Keratinocyte (primary cell): ENCODE measurements around the gene NUTM2B. TPM values are rescaled to one million over a fixed set of nuclear protein-coding genes. Genes with fewer than 3 reads are reported as not detected.
"Not testable (repeated sequence)": the region's sequence is repeated elsewhere in the genome, so short reads cannot be mapped to it uniquely, and the experiment has no call there.

Experiments used
- DNase-seq: peaks from one replicate; pipeline ENCODE4 v3.0.0-alpha.2; 2011; ENCODE audit warnings: low read depth, missing footprints, low spot score
- FAIRE-seq: peaks from 2 replicates; lab custom pipeline; 2011; peaks lifted over from hg19 to GRCh38; lab: Jason Lieb, UNC
- H2AFZ ChIP-seq: 2 replicates; pipeline ENCODE4 v1.6.0; 2012; ENCODE audit warnings: low read length, control low read depth, inconsistent platforms; ENCODE audit not compliant: control insufficient read depth
- H3K27ac ChIP-seq: 2 replicates; pipeline ENCODE4 v1.5.1; 2011; ENCODE audit warnings: low read length; ENCODE audit not compliant: control insufficient read depth, insufficient read depth
- H3K27me3 ChIP-seq: 3 replicates; pipeline ENCODE4 v1.6.0; 2011; ENCODE audit warnings: low read length; ENCODE audit not compliant: control insufficient read depth, insufficient read depth; ENCODE audit errors: extremely low read depth
- H3K36me3 ChIP-seq, 2 experiments: 2 replicates in 1 of 2; 3 replicates in 1 of 2; pipeline ENCODE4 v1.5.1; 2011; ENCODE audit warnings: low read length in 2 of 2, mild to moderate bottlenecking in 1 of 2; ENCODE audit not compliant: control insufficient read depth in 2 of 2, insufficient read depth in 2 of 2; ENCODE audit errors: extremely low read depth in 1 of 2
- H3K4me1 ChIP-seq: 3 replicates; pipeline ENCODE4 v1.5.1; 2011; ENCODE audit warnings: low read length; ENCODE audit not compliant: control insufficient read depth, insufficient read depth; ENCODE audit errors: extremely low read depth
- H3K4me2 ChIP-seq: 3 replicates; pipeline ENCODE4 v1.6.0; 2011; ENCODE audit warnings: low read depth, low read length; ENCODE audit not compliant: control insufficient read depth, insufficient read depth; ENCODE audit errors: extremely low read depth
- H3K4me3 ChIP-seq, 3 experiments: fragments of 200-600 bp in 1 of 3; sonication (generic) in 1 of 3; 2 replicates in 2 of 3; 3 replicates in 1 of 3; pipeline ENCODE4 v1.5.1; 2011 to 2016; ENCODE audit warnings: low read length in 3 of 3, mild to moderate bottlenecking in 3 of 3, control low read depth in 2 of 3, inconsistent platforms in 1 of 3, low read depth in 1 of 3, mixed read lengths in 1 of 3, mixed run types in 1 of 3, moderate library complexity in 1 of 3; ENCODE audit not compliant: control insufficient read depth in 2 of 3, insufficient read depth in 2 of 3; ENCODE audit errors: extremely low read depth in 1 of 3
- H3K79me2 ChIP-seq: 2 replicates; pipeline ENCODE4 v1.6.0; 2012; ENCODE audit warnings: low read length; ENCODE audit not compliant: control insufficient read depth, insufficient read depth
- H3K9ac ChIP-seq: 3 replicates; pipeline ENCODE4 v1.6.0; 2011; ENCODE audit warnings: low read length; ENCODE audit not compliant: control insufficient read depth, insufficient read depth; ENCODE audit errors: extremely low read depth
- H3K9me1 ChIP-seq: 3 replicates; pipeline ENCODE4 v1.6.0; 2011; ENCODE audit warnings: low read length; ENCODE audit not compliant: control insufficient read depth, insufficient read depth; ENCODE audit errors: extremely low read depth
- H3K9me3 ChIP-seq: 2 replicates; pipeline ENCODE4 v1.5.1; 2012; ENCODE audit warnings: low read depth, low read length; ENCODE audit not compliant: control insufficient read depth
- H4K20me1 ChIP-seq: 3 replicates; pipeline ENCODE4 v1.6.0; 2011; ENCODE audit warnings: low read length; ENCODE audit not compliant: control insufficient read depth, insufficient read depth; ENCODE audit errors: extremely low read depth
- dilution Hi-C: fragments of 300-500 bp; cut with MboI; formaldehyde crosslinking; loops from one replicate; pipeline ENCODE4 v1.7.0; 2020; ENCODE audit warnings: low sequenced_read_pairs; ENCODE audit not compliant: extremely low pct_ligation_motif_present
- polyA plus RNA-seq, 5 experiments: library from polyadenylated mRNA; depleted of rRNA in 3 of 5; stranded (reverse) in 3 of 5; stranded (forward) in 1 of 5; unstranded in 1 of 5; fragments of >200 nt; gene quantifications; 1 replicate in 1 of 5; 2 replicates in 3 of 5; 3 replicates in 1 of 5; pipeline versions ENCODE4 v1.2.1 to v1.2.3, GENCODE V29; 2011 to 2012; ENCODE audit warnings: missing spikeins in 2 of 5, low read depth in 1 of 5, low replicate concordance in 1 of 5

The NUTM2B gene
- polyA plus RNA-seq, 1 donor (not counting 4 experiments of a cell fraction or from before 2014, with no cell fraction given): 0.18 TPM

GRCh38 chr10:79716917-79717579 is 14.0 kb downstream of the NUTM2B start:
- DNase-seq, H3K36me3 ChIP-seq, H3K9me3 ChIP-seq, H2AFZ ChIP-seq, H4K20me1 ChIP-seq, H3K9ac ChIP-seq, FAIRE-seq, H3K79me2 ChIP-seq, H3K4me1 ChIP-seq, H3K4me2 ChIP-seq, H3K27ac ChIP-seq, dilution Hi-C loops, H3K4me3 ChIP-seq, H3K9me1 ChIP-seq, H3K27me3 ChIP-seq: not testable (repeated sequence)

- dilution Hi-C loops, H3K79me2 ChIP-seq: not testable (repeated sequence)
These were observed 17.0 kb downstream of the NUTM2B start for GRCh38 chr10:79720000-79720399.

GRCh38 chr10:79726620-79727019 is 23.6 kb downstream of the NUTM2B start:
- H3K9ac ChIP-seq, H3K27me3 ChIP-seq, H3K4me3 ChIP-seq, H4K20me1 ChIP-seq, dilution Hi-C loops, H3K9me3 ChIP-seq, H2AFZ ChIP-seq, H3K4me2 ChIP-seq, H3K27ac ChIP-seq, H3K36me3 ChIP-seq, FAIRE-seq, H3K79me2 ChIP-seq, DNase-seq, H3K4me1 ChIP-seq, H3K9me1 ChIP-seq: not testable (repeated sequence)

More at GRCh38 chr10:79720000-79720399, 17.0 kb downstream of the NUTM2B start:
- H3K36me3 ChIP-seq, H3K4me1 ChIP-seq, H3K9me3 ChIP-seq, DNase-seq, H3K27me3 ChIP-seq, H4K20me1 ChIP-seq, H2AFZ ChIP-seq, FAIRE-seq, H3K9ac ChIP-seq, H3K4me2 ChIP-seq, H3K9me1 ChIP-seq, H3K4me3 ChIP-seq, H3K27ac ChIP-seq: not testable (repeated sequence)

GRCh38 chr10:79744844-79745243 is 41.8 kb downstream of the NUTM2B start:
- H3K27ac ChIP-seq, H2AFZ ChIP-seq, H3K4me3 ChIP-seq, H3K79me2 ChIP-seq, H3K27me3 ChIP-seq, H4K20me1 ChIP-seq, H3K9ac ChIP-seq, H3K36me3 ChIP-seq, dilution Hi-C loops, H3K4me1 ChIP-seq, H3K9me1 ChIP-seq, H3K4me2 ChIP-seq, DNase-seq, FAIRE-seq, H3K9me3 ChIP-seq: not testable (repeated sequence)

- H3K27me3 ChIP-seq, H3K9me1 ChIP-seq, FAIRE-seq, H3K27ac ChIP-seq, H3K9me3 ChIP-seq, H4K20me1 ChIP-seq, H3K4me2 ChIP-seq, H3K4me1 ChIP-seq, H3K79me2 ChIP-seq, H3K4me3 ChIP-seq, H3K36me3 ChIP-seq, dilution Hi-C loops, H2AFZ ChIP-seq, H3K9ac ChIP-seq, DNase-seq: not testable (repeated sequence)
These were observed 45.5 kb downstream of the NUTM2B start for GRCh38 chr10:79748510-79748909.
